ENCODE measurements around the gene ZFX. TPM values are rescaled to one million over a fixed set of nuclear protein-coding genes. Genes with fewer than 3 reads are reported as not detected.

ZFX gene
- total RNA-seq, 1 experiment from 2014 or later: 43.3 TPM

DNA sequence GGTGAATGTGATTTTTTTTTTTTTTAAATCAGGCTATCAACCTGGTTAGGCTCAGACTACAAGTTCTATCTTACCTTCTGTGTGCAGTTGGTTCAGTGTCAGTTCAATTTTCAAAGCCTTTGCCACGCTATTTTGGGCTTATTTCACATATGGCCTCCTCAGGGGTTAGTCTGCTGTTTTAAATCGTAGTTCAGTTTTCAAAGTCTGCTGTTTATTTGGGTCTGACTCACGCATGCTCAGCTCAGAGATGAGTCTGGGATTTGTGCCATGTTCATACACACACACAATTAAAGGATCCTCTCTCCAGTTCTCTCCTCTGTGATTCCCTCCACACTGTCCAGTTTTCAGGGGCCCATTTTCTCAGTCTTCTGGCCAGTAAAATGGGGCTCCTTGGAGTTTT, 32.3 kb upstream of the ZFX start:
- Mint-ChIP-seq H3K36me3 (ENCODE audit: insufficient read depth, unreplicated experiment) (no peaks in the 10 kb centered on the region), H3K4me3 (ENCODE audit: low read depth, unreplicated experiment) (no peak overlapping the region), H3K4me1 (ENCODE audit: low read depth, unreplicated experiment) (no peaks in the 10 kb centered on the region), H3K27ac (ENCODE audit: unreplicated experiment) (no peak overlapping the region), H3K9me3 (ENCODE audit: low read depth, unreplicated experiment) (no peaks in the 10 kb centered on the region), H3K27me3 (ENCODE audit: unreplicated experiment) (no peaks in the 10 kb centered on the region)
- intact Hi-C loops (cut with micrococcal nuclease; ENCODE audit: unreplicated experiment): no loop called here
- CTCF ChIA-PET: no interaction called here
- TF ChIP-seq, protein P1, sequence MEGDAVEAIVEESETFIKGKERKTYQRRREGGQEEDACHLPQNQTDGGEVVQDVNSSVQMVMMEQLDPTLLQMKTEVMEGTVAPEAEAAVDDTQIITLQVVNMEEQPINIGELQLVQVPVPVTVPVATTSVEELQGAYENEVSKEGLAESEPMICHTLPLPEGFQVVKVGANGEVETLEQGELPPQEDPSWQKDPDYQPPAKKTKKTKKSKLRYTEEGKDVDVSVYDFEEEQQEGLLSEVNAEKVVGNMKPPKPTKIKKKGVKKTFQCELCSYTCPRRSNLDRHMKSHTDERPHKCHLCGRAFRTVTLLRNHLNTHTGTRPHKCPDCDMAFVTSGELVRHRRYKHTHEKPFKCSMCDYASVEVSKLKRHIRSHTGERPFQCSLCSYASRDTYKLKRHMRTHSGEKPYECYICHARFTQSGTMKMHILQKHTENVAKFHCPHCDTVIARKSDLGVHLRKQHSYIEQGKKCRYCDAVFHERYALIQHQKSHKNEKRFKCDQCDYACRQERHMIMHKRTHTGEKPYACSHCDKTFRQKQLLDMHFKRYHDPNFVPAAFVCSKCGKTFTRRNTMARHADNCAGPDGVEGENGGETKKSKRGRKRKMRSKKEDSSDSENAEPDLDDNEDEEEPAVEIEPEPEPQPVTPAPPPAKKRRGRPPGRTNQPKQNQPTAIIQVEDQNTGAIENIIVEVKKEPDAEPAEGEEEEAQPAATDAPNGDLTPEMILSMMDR (IDR thresholded peaks at IDR 0.05; ENCODE audit: unreplicated experiment): no peak
- DNase-seq: no peak
- no TSS peak for BruUV-seq (replicated peaks)

DNA sequence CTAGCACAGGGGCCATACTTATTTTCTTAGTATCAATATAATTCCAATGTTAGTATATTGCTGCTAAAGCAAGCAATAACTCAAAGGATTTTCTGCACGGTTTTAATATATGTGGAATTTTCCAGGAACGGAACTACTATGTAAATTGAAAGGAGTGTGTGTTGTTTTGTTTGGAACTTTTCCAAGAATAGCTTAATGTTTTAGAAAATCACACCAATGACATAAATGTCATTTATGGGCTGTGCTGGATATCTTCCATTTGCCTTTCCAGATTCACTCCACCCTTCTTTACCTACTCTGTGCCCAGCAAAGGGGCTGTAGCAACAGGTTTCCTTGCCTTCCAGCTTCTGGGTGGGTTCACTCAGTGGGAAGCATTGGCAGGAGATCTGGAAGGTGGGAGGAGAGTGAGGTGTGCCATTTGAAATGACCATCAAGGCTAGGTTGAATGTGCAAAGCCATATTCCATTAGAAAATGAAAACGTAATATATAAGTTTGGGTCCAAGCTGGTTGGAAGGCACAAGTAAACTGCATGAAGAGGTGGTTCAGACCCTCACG, 25.2 kb upstream of the ZFX start:
- CTCF ChIA-PET: no interaction called here
- Mint-ChIP-seq H3K9me3 (ENCODE audit: low read depth, unreplicated experiment) (no peaks in the 10 kb centered on the region), H3K36me3 (ENCODE audit: insufficient read depth, unreplicated experiment) (no peaks in the 10 kb centered on the region), H3K27ac (ENCODE audit: unreplicated experiment) (no peak overlapping the region), H3K27me3 (ENCODE audit: unreplicated experiment) (no peaks in the 10 kb centered on the region), H3K4me1 (ENCODE audit: low read depth, unreplicated experiment) (no peaks in the 10 kb centered on the region), H3K4me3 (ENCODE audit: low read depth, unreplicated experiment) (no peak overlapping the region)
- DNase-seq: no peak
- BruUV-seq (replicated peaks): no TSS peak
- TF ChIP-seq, protein P1 (IDR thresholded peaks at IDR 0.05; ENCODE audit: unreplicated experiment): no peak
- intact Hi-C loops (cut with micrococcal nuclease; ENCODE audit: unreplicated experiment): no loop called here

DNA sequence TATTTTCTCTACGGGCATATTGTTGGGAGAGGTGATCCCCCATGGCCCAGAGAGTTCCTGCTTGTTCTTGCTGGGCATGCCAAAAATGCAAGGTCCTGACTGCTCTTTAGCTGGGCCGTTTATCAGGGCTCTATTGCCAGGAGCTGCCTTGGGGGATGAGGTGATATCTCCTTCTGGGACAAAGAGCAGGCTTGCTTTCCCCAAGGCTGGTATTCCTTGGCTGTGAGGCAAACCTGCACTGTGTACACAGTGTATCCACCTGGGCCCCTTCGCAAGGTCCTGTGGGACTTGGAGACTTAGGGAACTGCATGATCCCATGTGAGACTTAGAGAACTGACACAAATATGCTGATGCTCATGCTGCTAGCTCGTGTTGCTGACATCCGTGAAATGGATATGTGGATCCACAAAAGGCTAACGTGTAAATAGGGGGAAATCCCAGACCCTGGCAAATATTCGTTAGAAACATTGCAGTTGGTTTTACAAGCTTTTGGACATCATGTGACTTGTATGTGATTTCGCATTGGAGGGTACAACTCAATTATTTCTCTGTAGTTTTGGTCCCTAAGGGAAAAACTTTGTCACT, 24.4 kb upstream of the ZFX start:
- Mint-ChIP-seq H3K4me1 (ENCODE audit: low read depth, unreplicated experiment) (no peaks in the 10 kb centered on the region), H3K36me3 (ENCODE audit: insufficient read depth, unreplicated experiment) (no peaks in the 10 kb centered on the region), H3K27me3 (ENCODE audit: unreplicated experiment) (no peaks in the 10 kb centered on the region), H3K9me3 (ENCODE audit: low read depth, unreplicated experiment) (no peaks in the 10 kb centered on the region), H3K4me3 (ENCODE audit: low read depth, unreplicated experiment) (no peak overlapping the region), H3K27ac (ENCODE audit: unreplicated experiment) (no peak overlapping the region)
- DNase-seq: no peak
- TF ChIP-seq, protein P1 (IDR thresholded peaks at IDR 0.05; ENCODE audit: unreplicated experiment): no peak
- CTCF ChIA-PET: no interaction called here
- no TSS peak for BruUV-seq (replicated peaks)
- intact Hi-C loops (cut with micrococcal nuclease; ENCODE audit: unreplicated experiment): no loop called here

DNA sequence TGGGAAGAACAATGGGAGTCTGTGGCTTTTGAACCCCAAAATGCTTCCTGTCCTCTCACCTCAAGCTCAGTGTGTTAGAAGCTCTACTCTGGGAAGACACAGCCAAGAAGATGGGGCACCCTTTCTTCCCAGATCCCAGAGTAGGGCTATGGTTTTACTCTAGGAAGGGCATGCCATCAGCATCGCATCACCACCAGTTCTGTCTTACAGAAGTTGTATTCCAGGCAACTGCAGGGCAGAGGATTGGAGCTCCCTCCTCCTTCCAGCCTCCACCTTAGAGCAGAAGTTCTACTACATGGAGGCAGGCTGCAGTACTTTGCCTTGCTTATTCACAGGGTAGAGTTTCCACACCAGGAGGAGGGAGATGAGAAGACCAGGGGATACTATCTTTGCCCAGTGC, 18.1 kb upstream of the ZFX start:
- peaks cover 8% of the 10 kb centered on the region for H3K4me1 Mint-ChIP-seq (ENCODE audit: low read depth, unreplicated experiment)
- no peaks in the 10 kb centered on the region for H3K27me3 Mint-ChIP-seq (ENCODE audit: unreplicated experiment)
- CTCF ChIA-PET: no interaction called here
- BruUV-seq (replicated peaks): no TSS peak
- no peaks in the 10 kb centered on the region for H3K9me3 Mint-ChIP-seq (ENCODE audit: low read depth, unreplicated experiment)
- TF ChIP-seq, protein P1 (IDR thresholded peaks at IDR 0.05; ENCODE audit: unreplicated experiment): no peak
- no peak overlapping the region for H3K27ac Mint-ChIP-seq (ENCODE audit: unreplicated experiment)
- no peak for DNase-seq
- intact Hi-C loops (cut with micrococcal nuclease; ENCODE audit: unreplicated experiment): no loop called here
- H3K36me3 Mint-ChIP-seq (ENCODE audit: insufficient read depth, unreplicated experiment): no peaks in the 10 kb centered on the region
- H3K4me3 Mint-ChIP-seq (ENCODE audit: low read depth, unreplicated experiment): no peak overlapping the region

All from Calu3 (cell line).